22Rv1 (cell line): ENCODE data around the gene TMEM39B.
"Not testable (repeated sequence)": the region's sequence is repeated elsewhere in the genome, so short reads cannot be mapped to it uniquely, and the experiment has no call there.

Experiments
- ZFX ChIP-seq: fragments of 450-650 bp; IDR thresholded peaks from 2 replicates; pipeline ENCODE4 v1.6.1; 2017; ENCODE audit warnings: antibody characterized with exemption, borderline replicate concordance
- TF ChIP-seq, protein P1 (sequence below): fragments of 450-650 bp; IDR thresholded peaks from 2 replicates; pipeline ENCODE4 v1.5.1; 2017; ENCODE audit warnings: mild to moderate bottlenecking

DNA sequence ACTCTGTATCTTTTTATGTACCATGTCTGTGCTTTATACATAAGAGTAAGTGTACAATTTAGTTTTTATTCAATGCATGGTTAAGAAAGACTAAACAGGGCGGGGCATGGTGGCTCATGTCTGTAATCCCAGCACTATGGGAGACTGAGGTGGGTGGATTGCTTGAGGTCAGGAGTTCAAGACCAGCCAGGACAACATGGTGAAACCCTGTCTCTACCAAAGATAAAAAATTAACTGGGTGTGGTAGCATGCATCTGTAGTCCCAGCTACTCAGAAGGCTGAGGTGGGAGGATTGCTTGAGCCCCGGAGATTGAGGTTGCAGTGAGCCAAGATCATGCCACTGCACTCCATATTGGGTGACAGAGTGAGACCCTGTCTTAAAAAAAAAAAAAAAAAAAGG, 50.6 kb downstream of the TMEM39B start:
- TF ChIP-seq, protein P1, sequence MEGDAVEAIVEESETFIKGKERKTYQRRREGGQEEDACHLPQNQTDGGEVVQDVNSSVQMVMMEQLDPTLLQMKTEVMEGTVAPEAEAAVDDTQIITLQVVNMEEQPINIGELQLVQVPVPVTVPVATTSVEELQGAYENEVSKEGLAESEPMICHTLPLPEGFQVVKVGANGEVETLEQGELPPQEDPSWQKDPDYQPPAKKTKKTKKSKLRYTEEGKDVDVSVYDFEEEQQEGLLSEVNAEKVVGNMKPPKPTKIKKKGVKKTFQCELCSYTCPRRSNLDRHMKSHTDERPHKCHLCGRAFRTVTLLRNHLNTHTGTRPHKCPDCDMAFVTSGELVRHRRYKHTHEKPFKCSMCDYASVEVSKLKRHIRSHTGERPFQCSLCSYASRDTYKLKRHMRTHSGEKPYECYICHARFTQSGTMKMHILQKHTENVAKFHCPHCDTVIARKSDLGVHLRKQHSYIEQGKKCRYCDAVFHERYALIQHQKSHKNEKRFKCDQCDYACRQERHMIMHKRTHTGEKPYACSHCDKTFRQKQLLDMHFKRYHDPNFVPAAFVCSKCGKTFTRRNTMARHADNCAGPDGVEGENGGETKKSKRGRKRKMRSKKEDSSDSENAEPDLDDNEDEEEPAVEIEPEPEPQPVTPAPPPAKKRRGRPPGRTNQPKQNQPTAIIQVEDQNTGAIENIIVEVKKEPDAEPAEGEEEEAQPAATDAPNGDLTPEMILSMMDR, result not testable (repeated sequence)
- not testable (repeated sequence) for TF ChIP-seq ZFX
